HAP-1 (cell line): Measurements from ENCODE around the gene LYPD6B.

Source experiments
- DNase-seq, 2 experiments: peaks; one replicate each; pipeline ENCODE4 v3.0.0-alpha.2; 2016 to 2020; ENCODE audit warnings: low spot score in 2 of 2
- H3K27me3 ChIP-seq: fragments of 250-450 bp; sonication (Bioruptor Pico); 2 replicates; pipeline ENCODE4 v1.5.1; 2020; ENCODE audit warnings: low read depth, mild to moderate bottlenecking, moderate library complexity
- H3K36me3 ChIP-seq: fragments of 250-450 bp; sonication (Bioruptor Pico); replicated peaks from 2 replicates; pipeline ENCODE4 v1.5.1; 2020; ENCODE audit warnings: mild to moderate bottlenecking
- H3K4me1 ChIP-seq: fragments of 250-450 bp; sonication (Bioruptor Pico); 2 replicates; pipeline ENCODE4 v1.5.1; 2020; ENCODE audit warnings: mild to moderate bottlenecking
- H3K4me3 ChIP-seq: fragments of 250-450 bp; sonication (Bioruptor Pico); 2 replicates; pipeline ENCODE4 v1.5.1; 2020; ENCODE audit warnings: mild to moderate bottlenecking, moderate library complexity
- H3K9me3 ChIP-seq: fragments of 250-450 bp; sonication (Bioruptor Pico); 2 replicates; pipeline ENCODE4 v1.5.1; 2020; ENCODE audit warnings: mild to moderate bottlenecking, moderate library complexity
- in situ Hi-C: fragments of 300-500 bp; cut with MboI; formaldehyde crosslinking; loops from 3 replicates; pipeline ENCODE4 v1.14.3; 2020; ENCODE audit warnings: low sequenced_read_pairs, inconsistent platforms, mixed read lengths

The LYPD6B gene

DNA sequence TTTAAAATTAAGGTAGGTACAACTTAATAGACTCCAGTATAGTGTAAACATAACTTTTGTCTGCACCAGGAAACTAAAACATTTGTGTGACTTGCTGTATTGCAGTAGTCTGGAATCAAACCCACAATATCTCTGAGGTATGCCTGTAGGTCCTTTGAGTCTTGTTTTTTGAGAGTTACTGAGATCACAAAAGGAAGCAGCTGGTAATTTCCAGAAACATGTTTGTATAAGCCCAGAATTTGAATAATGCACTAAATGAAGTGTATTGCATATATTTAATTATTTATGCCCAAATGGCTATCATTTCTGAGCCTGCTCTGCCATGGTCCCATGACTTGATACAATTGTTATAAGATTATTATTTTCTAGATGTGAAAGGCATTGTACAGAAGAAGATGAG lies 148.6 kb downstream of the LYPD6B start:
- peaks cover 9% of the 10 kb centered on the region for H3K4me1 ChIP-seq
- in situ Hi-C loops = no loop called here

DNA sequence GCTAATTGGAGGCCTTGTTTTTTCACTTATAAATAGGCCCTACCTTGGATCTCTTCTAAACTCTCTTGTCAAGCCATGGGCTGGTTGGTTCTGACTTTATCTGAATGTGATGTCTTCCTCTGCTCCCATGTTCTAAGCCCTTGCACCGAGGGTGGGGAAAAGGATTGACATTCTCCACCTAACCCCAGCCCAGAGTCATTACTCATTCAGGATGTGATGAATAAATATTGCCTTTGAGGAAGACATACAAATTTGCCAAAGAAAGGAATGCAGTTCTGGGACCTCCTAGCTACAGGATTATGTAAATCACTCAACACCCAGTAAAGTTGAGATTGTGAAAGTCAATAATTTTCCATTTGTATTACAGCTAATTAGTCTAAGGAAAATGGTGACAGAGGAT lies 149.8 kb downstream of the LYPD6B start:
- H3K4me3 ChIP-seq = no peak overlapping the region
- H3K4me1 ChIP-seq = peaks cover 9% of the 10 kb centered on the region
- peak; percentile 63 to 78 for DNase-seq
- no peaks in the 10 kb centered on the region for H3K36me3 ChIP-seq
- no peaks in the 10 kb centered on the region for H3K27me3 ChIP-seq
- H3K9me3 ChIP-seq = no peaks in the 10 kb centered on the region
- in situ Hi-C loops = no loop called here

More for the DNA sequence above, 148.6 kb downstream of the LYPD6B start:
- H3K36me3 ChIP-seq = no peaks in the 10 kb centered on the region
- H3K9me3 ChIP-seq = no peaks in the 10 kb centered on the region
- no peak for DNase-seq
- H3K4me3 ChIP-seq = no peak overlapping the region
- no peaks in the 10 kb centered on the region for H3K27me3 ChIP-seq

DNA sequence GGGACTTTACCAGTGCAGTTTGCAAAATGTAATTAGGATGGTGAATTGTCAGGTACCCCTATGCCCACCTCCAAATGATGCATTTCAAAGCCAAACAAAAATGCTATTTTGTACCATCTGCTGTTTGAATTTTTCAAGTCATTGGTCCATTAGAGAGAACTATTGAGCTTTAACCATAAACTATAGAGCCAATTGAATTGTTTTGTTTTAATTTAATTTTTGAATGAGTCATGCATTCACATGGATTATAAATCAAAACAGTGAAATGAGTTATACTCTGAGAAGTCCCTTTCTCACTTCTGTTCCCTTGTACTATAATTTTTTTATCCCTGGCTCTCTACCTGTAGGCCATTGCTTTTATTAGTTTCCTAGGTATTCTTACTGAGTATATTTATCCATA lies 151.3 kb downstream of the LYPD6B start:
- H3K4me3 ChIP-seq = no peak overlapping the region
- no peaks in the 10 kb centered on the region for H3K9me3 ChIP-seq
- H3K36me3 ChIP-seq = no peaks in the 10 kb centered on the region
- no peak for DNase-seq
- in situ Hi-C loops = no loop called here
- H3K4me1 ChIP-seq = peaks cover 9% of the 10 kb centered on the region
- no peaks in the 10 kb centered on the region for H3K27me3 ChIP-seq

DNA sequence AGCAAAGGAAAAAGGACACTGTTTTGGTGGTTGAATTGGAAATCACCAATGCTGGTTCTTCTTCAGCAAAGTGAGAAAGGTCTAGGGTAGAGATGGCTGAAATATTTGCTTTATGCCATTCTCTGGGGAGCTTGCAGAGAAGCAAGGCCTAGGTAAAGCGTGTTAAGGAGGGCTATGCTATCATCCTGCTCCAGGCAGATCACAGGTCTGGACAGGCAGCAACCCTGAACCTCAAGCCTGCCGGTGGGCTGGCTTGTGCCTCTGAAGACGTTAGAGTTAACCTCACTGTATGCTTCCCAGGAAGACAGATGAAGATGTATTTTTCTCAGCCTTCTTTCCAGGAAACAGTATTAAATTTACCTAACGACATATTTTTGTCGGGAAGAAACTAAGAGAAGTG lies 153.4 kb downstream of the LYPD6B start:
- Histone ChIP-seq H3K9me3 (no peaks in the 10 kb centered on the region), H3K4me1 (peaks cover 9% of the 10 kb centered on the region), H3K4me3 (no peak overlapping the region), H3K27me3 (no peaks in the 10 kb centered on the region), H3K36me3 (no peaks in the 10 kb centered on the region)
- no peak for DNase-seq
- in situ Hi-C loops = no loop called here

DNA sequence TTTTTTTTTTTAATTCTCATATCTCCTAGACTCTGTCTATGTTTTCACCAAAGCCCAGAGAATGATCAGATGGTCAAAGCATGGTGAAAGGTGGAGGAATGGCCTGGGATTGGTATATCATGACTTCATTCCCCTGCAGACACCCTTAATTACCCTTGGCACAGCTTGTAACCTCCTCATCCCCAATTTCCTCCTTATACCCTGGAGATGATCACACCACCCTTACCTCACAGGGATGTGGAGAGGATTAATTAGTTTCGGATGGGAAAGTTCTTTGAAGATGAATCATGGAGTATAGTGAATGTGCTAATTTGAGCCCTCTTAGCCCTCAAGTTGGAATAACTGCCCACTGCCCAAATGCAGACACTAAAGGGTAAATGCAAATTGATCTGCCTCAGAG lies 153.9 kb downstream of the LYPD6B start:
- no peak for DNase-seq

DNA sequence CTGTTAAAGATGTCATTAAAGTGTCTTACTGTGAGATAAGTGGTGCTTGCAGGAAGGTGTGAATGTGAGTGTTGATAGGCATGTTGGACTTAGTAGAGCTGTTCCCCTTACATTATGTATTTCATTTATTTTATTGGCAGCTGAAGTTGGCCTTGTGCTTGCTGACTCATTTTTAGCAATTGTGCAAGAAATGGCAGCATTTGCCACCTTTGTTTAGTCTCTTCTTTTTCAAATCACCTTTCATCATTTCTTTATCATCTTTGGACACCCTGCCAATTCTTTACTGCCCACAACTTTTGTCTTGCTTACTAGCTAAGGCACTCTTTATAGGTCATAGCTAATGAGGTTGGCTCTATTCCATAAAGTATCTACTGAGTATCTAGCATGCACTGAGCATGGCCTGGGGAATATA lies 161.6 kb downstream of the LYPD6B start:
- no peaks in the 10 kb centered on the region for H3K9me3 ChIP-seq
- DNase-seq = peak; percentile 62 to 97
- in situ Hi-C loops = no loop called here
- H3K27me3 ChIP-seq = no peaks in the 10 kb centered on the region
- H3K36me3 ChIP-seq = no peaks in the 10 kb centered on the region
- H3K4me3 ChIP-seq = no peak overlapping the region
- peaks cover 22% of the 10 kb centered on the region for H3K4me1 ChIP-seq

More for the DNA sequence above, 153.9 kb downstream of the LYPD6B start:
- in situ Hi-C loops = no loop called here
- peaks cover 9% of the 10 kb centered on the region for H3K4me1 ChIP-seq
- H3K36me3 ChIP-seq = no peaks in the 10 kb centered on the region
- H3K27me3 ChIP-seq = no peaks in the 10 kb centered on the region
- no peak overlapping the region for H3K4me3 ChIP-seq
- H3K9me3 ChIP-seq = no peaks in the 10 kb centered on the region

DNA sequence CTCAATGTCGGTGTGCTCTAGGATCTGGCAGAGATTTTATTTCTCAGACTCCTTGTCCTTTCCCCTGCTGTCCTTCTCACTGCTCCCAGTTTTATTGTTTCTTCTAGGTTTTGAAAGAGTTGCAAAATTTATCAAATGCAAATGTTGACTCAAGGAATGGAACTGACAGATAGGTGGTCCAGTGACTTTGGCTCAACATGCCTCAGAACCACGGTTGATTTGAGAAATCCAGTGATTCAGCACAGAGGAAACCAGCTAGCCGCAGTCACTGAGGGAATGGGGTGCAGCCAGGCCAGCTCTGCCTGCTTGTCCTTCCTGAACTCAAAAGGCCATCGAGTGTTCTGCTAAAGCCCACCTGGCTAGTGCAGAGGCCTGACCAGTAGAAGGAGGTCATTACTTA lies 166.2 kb downstream of the LYPD6B start:
- H3K9me3 ChIP-seq = no peaks in the 10 kb centered on the region
- no peak overlapping the region for H3K4me3 ChIP-seq
- H3K36me3 ChIP-seq = no peaks in the 10 kb centered on the region
- DNase-seq = no peak
- peaks cover 15% of the 10 kb centered on the region for H3K4me1 ChIP-seq
- in situ Hi-C loops = no loop called here
- H3K27me3 ChIP-seq = no peaks in the 10 kb centered on the region

DNA sequence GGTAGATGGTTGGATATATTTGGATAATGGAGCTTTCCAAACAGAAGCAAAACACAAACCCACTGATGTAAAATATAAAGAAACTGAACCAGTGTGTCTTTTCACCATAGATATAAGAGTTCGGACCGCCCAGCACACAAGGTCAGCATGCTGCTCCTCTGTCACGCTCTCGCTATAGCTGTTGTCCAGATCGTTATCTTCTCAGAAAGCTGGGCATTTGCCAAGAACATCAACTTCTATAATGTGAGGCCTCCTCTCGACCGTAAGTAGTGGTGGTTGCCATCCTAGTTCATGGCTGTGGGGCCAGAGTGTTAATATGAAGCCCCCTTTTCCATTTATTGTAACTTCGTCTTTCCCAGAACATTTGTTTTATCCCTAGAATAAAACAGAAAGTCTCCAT lies 166.6 kb downstream of the LYPD6B start:
- no peak overlapping the region for H3K4me3 ChIP-seq
- peaks cover 13% of the 10 kb centered on the region for H3K4me1 ChIP-seq
- in situ Hi-C loops = no loop called here
- H3K36me3 ChIP-seq = no peaks in the 10 kb centered on the region
- no peaks in the 10 kb centered on the region for H3K27me3 ChIP-seq
- no peaks in the 10 kb centered on the region for H3K9me3 ChIP-seq
- DNase-seq = no peak

DNA sequence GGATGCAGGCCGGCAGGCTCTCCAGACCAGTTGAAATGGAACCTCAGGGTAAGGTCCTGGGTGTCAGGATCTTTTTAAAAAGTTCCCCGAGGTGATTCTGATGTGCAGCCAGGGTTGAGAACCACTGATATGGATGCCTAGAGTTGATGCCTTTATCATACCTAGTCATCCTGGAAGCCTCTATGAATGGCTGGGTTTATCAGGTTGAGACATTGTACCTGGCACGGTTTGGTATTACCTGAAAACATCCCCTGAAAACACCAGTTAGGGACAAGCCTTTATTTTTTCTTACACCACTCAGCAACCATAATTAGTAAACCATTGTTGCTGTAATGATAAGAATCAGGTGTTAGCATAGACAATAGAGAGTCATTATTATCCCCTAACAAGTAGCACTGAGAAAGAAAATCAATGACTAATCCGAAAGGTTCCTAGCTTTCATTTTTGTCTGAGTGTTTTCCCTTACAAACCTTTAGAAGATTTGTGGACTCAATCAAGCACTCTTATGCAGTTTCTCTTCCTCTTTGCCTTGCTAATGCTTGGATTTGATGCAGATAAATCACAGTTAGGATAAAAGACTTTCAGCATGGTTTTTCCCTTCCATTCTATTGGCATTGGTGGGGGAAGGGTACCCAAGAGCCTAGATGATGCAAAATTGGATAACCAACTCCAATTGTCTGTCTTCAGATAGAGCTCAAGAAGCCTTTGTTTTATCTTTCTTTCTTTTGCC lies 175.4 kb downstream of the LYPD6B start:
- H3K4me3 ChIP-seq = no peak overlapping the region
- DNase-seq = no peak
- in situ Hi-C loops = no loop called here

DNA sequence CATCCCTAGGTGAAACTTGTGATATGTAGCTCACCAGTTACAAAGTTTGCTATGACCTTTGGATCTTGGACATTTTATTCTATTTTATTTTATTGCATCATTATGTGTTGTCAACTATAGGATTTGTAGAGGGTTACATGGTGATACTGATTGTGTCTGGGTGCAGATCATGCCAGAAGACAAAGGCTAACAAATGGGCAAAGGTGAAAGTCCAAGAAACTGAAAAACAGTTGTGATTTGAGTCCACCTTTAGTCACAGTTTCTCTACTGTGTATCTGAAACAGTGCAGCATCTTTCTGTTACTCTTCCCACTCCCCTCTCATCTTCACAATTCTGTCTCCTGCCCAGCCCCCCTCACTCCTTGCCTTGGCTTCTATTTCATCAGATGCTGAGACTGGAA lies 180.0 kb downstream of the LYPD6B start:
- in situ Hi-C loops = no loop called here

More for the DNA sequence above, 175.4 kb downstream of the LYPD6B start:
- Histone ChIP-seq H3K9me3 (no peaks in the 10 kb centered on the region), H3K36me3 (no peaks in the 10 kb centered on the region), H3K4me1 (no peaks in the 10 kb centered on the region), H3K27me3 (no peaks in the 10 kb centered on the region)

DNA sequence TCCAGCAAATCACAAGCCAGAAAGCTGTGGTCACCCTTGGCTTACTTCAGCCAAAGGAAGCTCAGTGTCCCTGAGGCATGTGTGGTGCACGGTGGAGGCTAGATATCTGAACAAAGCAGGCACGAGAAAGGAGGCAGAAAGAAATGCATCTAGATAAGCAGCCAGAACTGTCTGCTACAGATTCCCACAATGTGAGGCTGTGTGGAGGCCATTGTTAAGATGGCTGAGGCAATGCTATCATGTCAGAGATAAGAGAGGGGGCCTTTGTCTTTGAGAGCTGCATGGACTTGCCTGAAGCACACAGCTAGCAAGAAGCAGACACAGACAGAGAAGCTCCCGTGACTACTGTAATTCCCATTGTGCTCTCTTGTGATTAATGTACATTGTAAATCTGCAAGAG lies 181.4 kb downstream of the LYPD6B start:
- DNase-seq = no peak
- H3K4me3 ChIP-seq = no peak overlapping the region
- peaks cover 3% of the 10 kb centered on the region; the same call in 1 of the 2 replicates for H3K4me1 ChIP-seq
- H3K9me3 ChIP-seq = no peaks in the 10 kb centered on the region
- no peaks in the 10 kb centered on the region; the same call in 1 of the 2 replicates for H3K27me3 ChIP-seq
- in situ Hi-C loops = no loop called here
- H3K36me3 ChIP-seq = no peaks in the 10 kb centered on the region

More for the DNA sequence above, 180.0 kb downstream of the LYPD6B start:
- no peak for DNase-seq
- Histone ChIP-seq H3K36me3 (no peaks in the 10 kb centered on the region), H3K4me1 (peaks cover 3% of the 10 kb centered on the region; the same call in 1 of the 2 replicates), H3K27me3 (no peaks in the 10 kb centered on the region; the same call in 1 of the 2 replicates), H3K9me3 (no peaks in the 10 kb centered on the region), H3K4me3 (no peak overlapping the region)

DNA sequence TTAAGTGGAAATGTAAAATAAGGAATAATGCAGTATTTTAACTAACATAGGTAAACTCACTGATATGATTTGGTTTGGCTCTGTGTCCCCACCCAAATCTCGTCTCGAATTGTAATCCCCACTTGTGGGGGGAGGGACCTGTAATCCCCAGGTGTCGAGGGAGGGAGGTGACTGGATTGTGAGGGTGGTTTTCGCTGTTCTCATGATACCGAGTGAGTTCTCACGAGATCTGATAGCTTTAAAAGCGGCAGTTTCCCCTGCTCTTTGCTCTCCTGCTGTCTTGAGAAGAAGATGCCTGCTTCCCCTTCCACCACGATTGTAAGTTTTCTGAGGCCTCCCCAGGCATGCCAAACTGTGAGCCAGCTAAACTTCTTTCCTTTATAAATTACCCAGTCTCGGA lies 182.5 kb downstream of the LYPD6B start:
- Histone ChIP-seq H3K4me1 (peaks cover 3% of the 10 kb centered on the region; the same call in 1 of the 2 replicates), H3K9me3 (no peaks in the 10 kb centered on the region), H3K36me3 (no peaks in the 10 kb centered on the region), H3K4me3 (no peak overlapping the region), H3K27me3 (no peaks in the 10 kb centered on the region; the same call in none of the 2 replicates)
- in situ Hi-C loops = no loop called here
- DNase-seq = no peak

DNA sequence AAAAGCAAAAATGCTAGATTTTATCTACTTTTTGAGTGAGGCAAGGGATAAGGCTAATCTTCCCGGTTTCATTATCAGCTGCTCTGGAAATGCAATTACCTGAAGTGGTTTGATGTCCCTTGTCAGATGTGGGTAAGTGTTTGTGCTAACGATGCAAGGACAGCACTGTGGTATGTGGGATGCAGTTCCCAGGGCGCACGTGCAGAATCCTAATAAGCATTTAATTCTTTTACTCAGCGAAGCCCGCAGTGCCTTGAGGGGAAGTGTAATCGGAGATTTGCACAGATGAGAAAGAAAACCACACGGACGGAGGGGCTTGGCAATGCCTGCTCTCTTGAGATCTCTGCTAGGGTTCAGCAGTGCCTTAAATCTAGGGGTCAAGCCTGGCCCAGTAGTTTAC lies 183.4 kb downstream of the LYPD6B start:
- H3K4me1 ChIP-seq = peaks cover 3% of the 10 kb centered on the region; the same call in 1 of the 2 replicates
- DNase-seq = peak in 1 of 2 experiments; percentile 17
- no peaks in the 10 kb centered on the region; the same call in none of the 2 replicates for H3K27me3 ChIP-seq
- H3K9me3 ChIP-seq = no peaks in the 10 kb centered on the region
- H3K4me3 ChIP-seq = no peak overlapping the region
- H3K36me3 ChIP-seq = no peaks in the 10 kb centered on the region
- in situ Hi-C loops = no loop called here

DNA sequence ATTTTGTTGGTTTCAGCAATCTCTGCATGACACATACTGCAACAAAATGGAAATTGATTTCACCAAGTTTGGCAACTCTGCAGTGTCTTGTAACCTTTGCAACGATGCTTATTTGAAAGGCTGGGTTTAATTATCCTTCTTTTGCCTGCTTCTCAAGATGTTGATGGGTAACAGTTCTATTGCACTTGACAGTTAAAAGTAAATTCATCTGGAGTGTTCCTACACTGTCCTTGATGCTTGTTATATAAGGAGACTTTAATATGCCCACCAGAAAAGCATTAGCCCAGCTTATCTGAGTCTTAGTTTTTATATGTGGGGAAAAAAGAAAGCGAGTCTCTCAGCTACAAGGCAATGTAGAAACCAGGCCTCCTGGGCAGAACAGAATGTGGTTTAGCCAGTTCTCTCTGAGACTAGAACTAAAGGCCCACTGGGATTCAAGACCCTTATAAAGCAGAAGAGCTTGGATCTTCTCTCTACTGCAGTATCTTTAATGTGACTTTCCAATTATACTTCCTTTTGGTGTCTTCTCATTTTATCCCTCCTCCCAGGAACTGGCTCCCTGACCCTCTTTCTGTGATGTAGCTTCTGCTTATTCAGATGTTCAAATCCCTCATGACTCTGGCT lies 185.1 kb downstream of the LYPD6B start:
- H3K4me3 ChIP-seq = no peak overlapping the region
- no peaks in the 10 kb centered on the region for H3K36me3 ChIP-seq
- no peaks in the 10 kb centered on the region; the same call in none of the 2 replicates for H3K27me3 ChIP-seq
- H3K4me1 ChIP-seq = peaks cover 3% of the 10 kb centered on the region; the same call in 1 of the 2 replicates
- H3K9me3 ChIP-seq = no peaks in the 10 kb centered on the region
- in situ Hi-C loops = no loop called here
- DNase-seq = no peak
